COR-L47 (cell line): ENCODE results near the gene TEX9.

Experiments
- DNase-seq: peaks from one replicate; lab custom pipeline; 2025; lab: John Stamatoyannopoulos, UW

The TEX9 gene

DNA sequence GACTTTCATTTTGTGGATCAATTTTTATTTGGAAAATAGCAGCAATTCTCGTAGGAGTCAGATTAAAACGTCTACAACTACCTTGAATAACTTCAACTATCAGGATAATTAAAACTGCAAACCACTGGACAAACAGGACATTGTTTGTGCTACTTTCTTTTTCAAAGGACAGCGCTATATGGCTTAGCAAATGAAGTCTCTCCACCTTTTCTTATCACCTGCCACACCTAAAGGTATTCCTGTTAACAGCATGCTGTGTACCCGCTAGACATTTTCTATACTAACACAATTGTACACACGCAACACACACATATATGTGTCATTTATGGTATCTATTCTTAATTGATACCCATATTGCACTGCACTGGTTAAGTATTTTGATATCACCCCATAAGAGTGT is 80.5 kb downstream of the TEX9 start:
- no peak for DNase-seq

GRCh38 chr15:56454836-56455235 is 89.6 kb downstream of the TEX9 start:
- DNase-seq, result no peak

DNA sequence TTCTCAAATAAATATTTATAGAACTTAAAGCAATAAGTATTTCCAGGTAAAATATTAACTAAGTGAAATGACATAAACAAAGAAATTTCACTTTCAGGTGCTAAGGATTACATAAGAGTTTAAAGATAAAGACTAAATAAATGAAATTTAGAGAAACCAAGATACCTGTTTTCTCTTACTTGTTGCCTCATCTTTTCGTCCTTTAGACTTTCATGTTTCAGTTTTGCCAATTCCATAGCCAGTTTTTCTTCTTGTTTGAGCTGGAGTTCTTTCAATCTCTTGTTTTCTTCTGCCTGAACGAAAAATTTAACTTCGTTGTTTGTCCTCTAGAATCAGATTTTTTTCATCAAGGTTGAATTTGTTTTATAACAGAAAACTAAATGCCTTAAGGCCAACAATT is 91.0 kb downstream of the TEX9 start:
- DNase-seq, result no peak

GRCh38 chr15:56459096-56459495 is 93.9 kb downstream of the TEX9 start:
- DNase-seq, result no peak

GRCh38 chr15:56460071-56460470 is 94.8 kb downstream of the TEX9 start:
- no peak for DNase-seq

DNA sequence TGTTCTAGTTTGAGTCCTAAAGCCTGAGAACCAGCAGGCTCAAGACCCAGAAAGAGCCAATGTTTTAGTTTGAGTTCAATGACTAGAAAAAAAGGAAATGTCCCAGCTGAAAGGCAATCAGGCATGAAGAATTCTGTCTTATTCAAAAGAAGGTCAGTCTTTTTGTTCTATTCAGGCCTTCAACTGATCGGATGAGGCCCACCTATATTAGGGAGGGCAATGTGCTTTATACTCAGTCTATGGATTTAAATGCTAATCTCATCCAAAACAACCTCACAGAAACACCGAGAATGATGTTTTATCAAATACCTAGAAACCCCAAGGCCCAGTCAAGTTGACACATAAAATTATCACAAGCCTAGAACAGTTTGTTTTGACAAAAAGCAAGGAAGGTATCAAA is 95.7 kb downstream of the TEX9 start:
- DNase-seq, result no peak

- DNase-seq, result peak; percentile 97
Observed at GRCh38 chr15:56464893-56465520, 99.8 kb downstream of the TEX9 start, which contains the start of gene MNS1. Gene MNS1 (minus strand): TSS chr15:56465137. CDS start chr15:56464972, 165 bp downstream.

DNA sequence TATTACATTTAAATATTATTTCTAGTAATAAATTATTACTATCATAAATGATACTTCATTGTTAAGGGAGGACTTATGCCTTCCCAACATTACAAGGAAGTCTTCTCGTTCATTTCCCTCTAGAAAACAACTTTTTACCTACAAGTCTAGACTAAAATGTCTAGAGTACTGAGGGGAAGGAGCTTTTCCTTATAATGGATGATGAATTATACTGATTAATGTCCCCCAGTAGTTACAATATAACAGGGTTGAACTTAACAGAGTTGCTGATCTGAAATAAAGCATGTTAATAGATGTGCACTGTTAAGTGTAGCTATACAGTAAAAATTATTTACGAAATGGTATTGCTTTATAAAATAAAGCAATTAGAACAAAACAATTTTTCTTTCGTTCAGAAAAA is 102.4 kb downstream of the TEX9 start:
- DNase-seq, result no peak

DNA sequence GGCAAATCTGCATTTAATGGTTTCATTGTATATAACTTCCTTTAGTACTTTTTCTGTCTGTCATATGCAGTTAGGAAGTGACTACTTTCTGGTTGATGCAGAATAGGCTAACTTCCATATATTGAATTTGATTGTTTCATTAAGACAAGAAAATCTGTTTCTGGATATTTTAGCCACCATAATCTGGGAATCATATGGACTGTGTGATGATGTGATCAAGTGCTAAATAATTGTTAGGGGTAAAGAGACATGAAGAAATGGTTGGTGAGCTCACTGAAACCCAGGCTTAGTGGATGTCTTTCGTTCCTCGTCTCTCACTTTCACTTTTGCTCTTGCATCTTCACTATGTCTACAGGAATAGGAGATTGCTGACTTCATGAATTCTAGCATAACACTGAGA is 103.2 kb downstream of the TEX9 start:
- no peak for DNase-seq

DNA sequence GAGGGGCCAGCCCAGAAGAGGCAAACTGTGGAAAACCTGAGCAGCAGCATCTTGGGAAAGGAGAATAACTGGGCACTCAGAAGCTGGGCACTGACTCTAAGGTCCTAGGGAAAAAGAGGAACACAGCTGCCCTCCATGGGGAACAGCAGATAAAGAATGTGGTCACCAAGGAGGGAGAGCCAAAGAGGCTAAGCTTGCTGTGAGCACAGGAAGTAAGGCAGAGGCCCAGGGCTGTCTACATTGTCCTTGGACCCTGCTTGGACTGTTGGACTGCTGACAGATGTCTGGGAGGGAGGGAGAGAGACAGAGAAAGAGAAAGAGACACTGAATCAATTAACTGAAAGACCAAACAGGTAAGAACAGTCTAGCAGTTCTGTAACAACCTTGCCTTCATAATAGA is 104.3 kb downstream of the TEX9 start:
- DNase-seq, result no peak

DNA sequence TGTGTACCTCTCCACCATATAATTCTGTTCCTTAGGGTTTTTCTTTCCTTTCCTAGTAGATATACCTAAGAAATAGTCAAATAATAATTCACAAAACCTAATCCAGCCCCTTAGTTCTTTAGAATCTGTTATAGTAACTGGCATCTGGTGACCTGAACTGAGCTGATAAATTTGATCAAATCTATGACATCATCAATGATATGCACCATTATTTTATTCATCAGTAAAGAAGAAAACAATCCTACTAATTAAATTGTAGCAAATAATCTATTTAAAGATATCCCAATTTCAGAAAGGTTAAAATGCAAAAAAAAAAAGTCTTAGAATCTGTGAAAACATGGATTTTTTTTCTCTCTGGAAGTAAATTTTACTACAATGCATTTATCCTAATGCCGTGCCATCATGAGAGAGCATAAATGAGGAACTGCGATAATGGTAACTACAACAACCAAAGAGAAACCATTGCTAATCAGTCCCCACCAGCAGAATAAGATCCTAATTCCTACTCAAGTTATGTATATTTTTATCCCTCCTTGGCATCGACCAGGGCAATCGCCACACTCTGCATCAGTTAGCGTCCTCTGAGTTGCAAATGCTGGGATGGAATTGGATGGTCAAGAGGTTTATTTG is 106.3 kb downstream of the TEX9 start:
- DNase-seq, result no peak

DNA sequence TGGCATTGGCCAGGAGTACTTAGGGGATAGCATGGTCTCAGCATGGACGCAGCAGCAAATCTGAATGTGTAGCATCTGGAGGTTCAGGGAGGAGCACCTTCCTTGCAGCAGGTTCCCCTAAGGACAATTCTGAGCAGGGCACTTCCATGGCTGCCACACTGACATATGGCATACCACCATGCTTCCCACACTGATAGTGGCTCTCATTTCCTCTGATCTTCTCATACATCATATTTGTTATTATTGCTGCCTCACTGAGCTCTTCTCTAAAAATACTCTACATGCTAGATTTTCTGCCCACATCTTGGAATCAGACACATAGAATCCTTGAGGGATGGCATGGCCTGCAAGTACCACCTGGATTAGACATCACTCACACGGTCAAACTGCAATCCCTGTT is 107.1 kb downstream of the TEX9 start:
- DNase-seq, result no peak

DNA sequence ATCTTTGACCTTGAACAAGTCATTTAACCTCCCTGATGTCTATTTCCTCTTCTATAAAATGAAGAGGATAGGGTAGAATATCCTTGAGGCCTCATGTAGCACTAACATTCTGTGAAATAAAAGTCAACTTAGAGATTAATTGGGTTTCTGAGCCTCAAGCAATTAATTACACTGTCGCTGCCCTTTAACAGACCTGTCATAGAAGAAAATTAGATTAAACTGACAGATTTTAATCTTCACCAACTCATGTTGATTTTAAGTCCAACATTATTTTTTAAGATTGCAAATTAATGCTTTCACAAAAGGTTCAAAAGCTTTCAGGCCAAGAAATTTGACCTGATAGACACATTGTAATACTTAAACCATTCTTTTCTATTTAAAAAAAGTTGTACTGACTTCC is 107.8 kb downstream of the TEX9 start:
- no peak for DNase-seq

- no peak for DNase-seq
Observed at GRCh38 chr15:56475351-56475750, 110.1 kb downstream of the TEX9 start.
